Measurements from ENCODE around the gene HSD17B3.
"Not testable (repeated sequence)": the region's sequence is repeated elsewhere in the genome, so short reads cannot be mapped to it uniquely, and the experiment has no call there.

The HSD17B3 gene

GRCh38 chr9:96323169-96323568 is 21.2 kb upstream of the HSD17B3 start:
- DNase-seq (ENCODE audit: insufficient read length, low spot score), result no peak
- FAIRE-seq, result no peak
- TF ChIP-seq CTCF (IDR thresholded peaks at IDR 0.05; ENCODE audit: insufficient read depth, missing control alignments), result no peak

DNA sequence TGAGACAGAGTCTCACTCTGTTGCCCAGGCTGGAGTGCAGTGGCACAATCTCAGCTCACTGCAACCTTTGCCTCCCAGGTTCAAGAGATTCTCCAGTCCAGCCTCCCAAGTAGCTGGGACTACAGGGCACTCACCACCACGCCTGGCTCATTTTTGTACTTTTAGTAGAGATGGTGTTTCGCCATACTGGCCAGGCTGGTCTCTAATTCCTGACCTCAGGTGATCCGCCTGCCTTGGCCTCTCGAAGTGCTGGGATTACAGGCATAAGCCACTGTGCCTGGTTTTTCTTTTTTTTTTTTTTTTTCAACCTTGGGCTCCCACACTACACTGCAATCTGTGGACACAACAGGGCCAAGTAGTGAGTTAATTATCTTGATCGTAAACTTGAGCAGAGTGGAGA is 20.8 kb upstream of the HSD17B3 start:
- FAIRE-seq; DNase-seq (ENCODE audit: insufficient read length, low spot score): not testable (repeated sequence)

DNA sequence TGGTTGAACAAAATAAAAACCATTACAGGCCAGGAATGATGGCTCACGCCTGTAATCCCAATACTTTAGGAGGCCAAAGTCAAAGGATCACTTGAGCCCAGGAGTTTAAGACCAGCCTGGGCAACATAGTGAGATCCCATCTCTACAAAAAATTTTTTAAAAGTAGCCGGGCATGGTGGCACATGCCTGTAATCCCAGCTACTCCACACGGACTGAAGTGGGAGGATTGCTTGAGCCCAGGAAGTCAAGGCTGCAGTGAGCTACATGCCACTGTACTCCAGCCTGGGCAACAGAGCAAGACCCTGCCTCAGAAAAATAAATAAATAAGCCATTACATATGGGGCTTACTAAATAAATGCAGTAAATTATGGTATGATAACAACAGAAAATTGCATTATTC is 20.2 kb upstream of the HSD17B3 start:
- DNase-seq (ENCODE audit: insufficient read length, low spot score); FAIRE-seq: not testable (repeated sequence)

DNA sequence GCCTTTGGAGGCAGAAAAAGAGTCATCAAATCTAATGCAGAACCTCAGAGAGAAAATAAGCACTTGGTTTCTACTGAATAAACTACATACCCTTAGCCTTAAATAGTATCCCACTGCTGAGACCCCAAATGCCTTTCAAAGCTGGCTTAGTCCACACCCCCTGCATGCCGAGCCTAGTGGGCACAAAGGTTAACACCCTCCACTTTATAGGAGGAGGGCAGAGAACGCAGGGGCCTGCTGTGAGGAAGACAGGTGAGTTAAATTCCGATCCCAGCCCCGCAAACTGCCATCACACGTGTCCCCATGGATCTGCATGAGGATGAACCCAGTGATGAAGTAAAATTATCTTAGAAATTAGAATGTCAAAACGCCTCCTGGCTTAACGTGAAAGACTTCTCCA is 19.5 kb upstream of the HSD17B3 start:
- no peak for FAIRE-seq
- no peak for TF ChIP-seq CTCF (IDR thresholded peaks at IDR 0.05; ENCODE audit: insufficient read depth, missing control alignments)
- no peak for DNase-seq (ENCODE audit: insufficient read length, low spot score)

GRCh38 chr9:96320749-96321280 is 18.8 kb upstream of the HSD17B3 start:
- FAIRE-seq (no peak), DNase-seq (ENCODE audit: insufficient read length, low spot score) (no peak)
- TF ChIP-seq CTCF (IDR thresholded peaks at IDR 0.05; ENCODE audit: insufficient read depth, missing control alignments), result no peak

GRCh38 chr9:96318921-96319565 is 17.1 kb upstream of the HSD17B3 start:
- FAIRE-seq, result no peak
- no peak for DNase-seq (ENCODE audit: insufficient read length, low spot score)
- TF ChIP-seq CTCF (IDR thresholded peaks at IDR 0.05; ENCODE audit: insufficient read depth, missing control alignments), result no peak

- FAIRE-seq (no peak), DNase-seq (ENCODE audit: insufficient read length, low spot score) (peak; percentile 41)
- TF ChIP-seq CTCF (IDR thresholded peaks at IDR 0.05; ENCODE audit: insufficient read depth, missing control alignments), result peak; percentile 94
Observed at GRCh38 chr9:96317335-96317980, 15.5 kb upstream of the HSD17B3 start.

DNA sequence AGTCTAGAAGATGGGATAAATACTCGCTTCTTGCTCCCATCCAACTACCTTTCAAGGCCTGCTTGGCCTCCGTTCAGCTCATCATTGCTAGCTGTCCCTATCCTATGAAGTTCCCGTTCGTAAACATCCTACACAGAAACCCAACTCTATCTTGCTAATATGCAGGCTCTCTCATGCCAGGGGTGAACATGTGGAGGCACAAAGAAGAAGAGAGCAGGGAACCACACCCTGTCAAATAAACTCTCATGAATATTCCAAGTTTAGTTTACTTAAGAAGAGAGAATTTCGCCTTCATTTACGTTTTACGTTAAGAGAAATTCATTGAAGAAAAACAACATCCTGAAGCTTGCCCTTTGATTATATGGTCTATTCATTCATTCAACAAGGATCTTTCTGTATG is 7.9 kb upstream of the HSD17B3 start:
- no peak for TF ChIP-seq CTCF (IDR thresholded peaks at IDR 0.05; ENCODE audit: insufficient read depth, missing control alignments)
- DNase-seq (ENCODE audit: insufficient read length, low spot score) (no peak), FAIRE-seq (no peak)

GRCh38 chr9:96306958-96307357 is 5.0 kb upstream of the HSD17B3 start:
- DNase-seq (ENCODE audit: insufficient read length, low spot score); FAIRE-seq: not testable (repeated sequence)
